ENCODE results near the gene SOX8. TPM values are rescaled to one million over a fixed set of nuclear protein-coding genes. Genes with fewer than 3 reads are reported as not detected.
"Not testable (repeated sequence)": the region's sequence is repeated elsewhere in the genome, so short reads cannot be mapped to it uniquely, and the experiment has no call there.

Gene SOX8
- total RNA-seq, 1 donor from 2014 or later, result 1.4 TPM

- no peak for DNase-seq (ENCODE audit: low spot score)
These were observed 25.8 kb downstream of the SOX8 start for GRCh38 chr16:1007284-1007850.

DNA sequence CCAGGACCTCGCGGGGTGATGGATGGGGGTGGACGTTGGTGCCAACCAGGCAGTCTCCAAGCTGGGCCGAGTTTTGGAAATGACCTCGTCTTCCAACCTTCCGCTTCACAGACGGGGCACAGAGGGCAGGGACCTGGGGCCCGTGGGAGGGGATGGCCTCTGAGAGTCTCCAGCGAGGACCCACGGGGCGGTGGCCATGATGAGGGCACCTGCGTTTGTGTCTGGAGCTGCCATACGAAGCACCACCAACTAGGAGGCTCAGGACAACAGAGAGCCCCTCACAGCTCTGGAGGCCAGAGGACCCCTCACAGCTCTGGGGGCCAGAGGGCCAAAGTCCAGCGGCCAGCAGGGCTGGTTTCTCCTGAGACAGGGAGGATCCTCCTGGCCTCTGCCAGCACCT lies 26.5 kb downstream of the SOX8 start:
- DNase-seq (ENCODE audit: low spot score), result no peak

GRCh38 chr16:1009358-1010150 lies 28.0 kb downstream of the SOX8 start:
- DNase-seq (ENCODE audit: low spot score), result no peak

DNA sequence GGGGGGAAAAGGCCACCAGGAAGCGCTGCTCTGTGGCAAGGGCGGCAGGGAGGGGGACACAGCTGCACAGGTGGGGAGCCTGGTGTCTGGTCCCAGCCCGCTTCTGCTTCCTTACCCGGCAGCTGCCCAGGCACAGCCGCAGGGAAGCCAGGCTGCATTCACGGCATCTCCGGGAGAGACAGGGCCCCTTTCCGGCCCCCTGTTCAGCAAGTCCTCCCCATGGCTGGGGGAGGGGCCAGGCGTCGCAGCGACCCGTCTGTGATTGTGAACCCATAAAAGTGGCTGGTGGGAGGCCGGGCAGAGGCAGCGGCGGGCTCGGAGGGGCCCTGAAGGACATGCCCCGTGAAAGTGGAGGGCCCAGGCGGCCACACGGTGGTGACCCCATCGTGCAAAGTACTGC lies 28.7 kb downstream of the SOX8 start:
- DNase-seq (ENCODE audit: low spot score), result no peak

GRCh38 chr16:1010815-1011214 lies 29.2 kb downstream of the SOX8 start:
- DNase-seq (ENCODE audit: low spot score), result no peak

- no peak for DNase-seq (ENCODE audit: low spot score)
These were observed 29.9 kb downstream of the SOX8 start for GRCh38 chr16:1011316-1012082.

- DNase-seq (ENCODE audit: low spot score), result no peak
These were observed 30.6 kb downstream of the SOX8 start for GRCh38 chr16:1012135-1012534.

- DNase-seq (ENCODE audit: low spot score), result no peak
These were observed 31.4 kb downstream of the SOX8 start for GRCh38 chr16:1012722-1013592.

DNA sequence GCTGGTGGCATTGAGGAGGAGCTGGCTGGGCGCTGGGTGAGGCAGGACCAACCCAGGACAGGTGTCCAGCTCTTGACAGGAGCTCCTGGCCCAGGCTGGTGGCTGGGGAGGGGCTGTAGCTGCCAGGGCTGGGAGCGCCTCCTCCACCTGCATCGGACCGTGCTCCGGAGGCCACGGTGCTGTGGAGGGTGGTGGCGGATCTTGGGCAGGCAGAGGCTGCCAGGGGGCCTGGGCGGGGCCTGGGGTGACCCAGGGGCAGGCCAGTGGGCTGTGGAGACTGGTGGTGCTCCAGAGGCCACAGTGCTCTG lies 32.0 kb downstream of the SOX8 start:
- no peak for DNase-seq (ENCODE audit: low spot score)

GRCh38 chr16:1014221-1014620 lies 32.7 kb downstream of the SOX8 start:
- DNase-seq (ENCODE audit: low spot score), result no peak

DNA sequence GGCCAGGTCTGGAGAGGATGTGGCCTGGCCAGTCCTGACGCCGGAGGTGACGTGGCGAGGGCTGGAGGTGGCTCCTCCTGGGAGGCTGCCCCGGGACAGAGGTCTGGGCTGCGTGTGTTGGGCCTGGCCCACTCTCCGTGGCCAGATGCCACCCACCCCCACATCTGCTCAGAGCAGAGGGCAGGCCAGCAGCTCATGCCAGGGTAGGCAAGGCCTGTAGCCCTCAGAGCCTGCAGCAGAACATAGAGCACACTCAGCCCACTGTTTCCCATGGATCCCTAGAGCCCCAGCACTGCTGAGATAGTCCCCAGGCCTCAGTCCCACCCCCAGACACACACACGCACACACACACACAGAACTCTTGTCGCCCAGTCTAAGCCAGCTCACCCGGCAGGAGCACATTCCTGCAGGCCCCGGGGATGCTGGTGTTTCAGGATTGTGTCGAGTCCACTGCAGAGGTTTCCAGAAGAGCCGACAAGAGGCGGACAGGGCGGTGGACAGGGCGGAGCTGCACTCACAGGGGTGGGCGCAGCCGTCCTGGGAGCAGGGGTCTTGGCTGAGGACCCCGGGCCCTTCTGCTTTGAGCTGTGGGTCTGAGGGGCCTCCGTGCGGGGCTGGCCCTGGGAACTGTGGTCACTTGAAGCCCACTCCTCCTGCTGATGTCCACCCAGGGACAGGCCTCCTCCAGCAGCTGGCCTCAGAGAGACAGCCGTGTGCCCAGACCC lies 33.4 kb downstream of the SOX8 start:
- no peak for DNase-seq (ENCODE audit: low spot score)

GRCh38 chr16:1018447-1019198 lies 37.1 kb downstream of the SOX8 start:
- DNase-seq (ENCODE audit: low spot score), result no peak

- DNase-seq (ENCODE audit: low spot score), result peak; percentile 25
These were observed 37.9 kb downstream of the SOX8 start for GRCh38 chr16:1019231-1020090.

DNA sequence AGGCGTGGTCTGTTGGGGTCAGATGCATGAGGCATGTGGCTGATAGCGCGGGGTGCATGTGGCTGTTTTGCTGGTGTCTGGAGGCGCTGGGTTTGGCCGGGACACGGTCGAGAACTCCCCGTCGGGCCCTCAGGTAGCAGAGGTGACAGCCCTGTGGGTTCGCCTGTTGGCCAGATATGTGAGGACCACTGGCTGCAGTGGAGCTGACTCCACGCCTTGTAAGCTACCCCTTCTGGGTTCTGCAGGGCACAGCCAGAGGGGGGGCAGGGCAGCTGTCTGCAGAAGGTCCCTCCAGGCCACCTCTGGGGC lies 38.5 kb downstream of the SOX8 start:
- no peak for DNase-seq (ENCODE audit: low spot score)

DNA sequence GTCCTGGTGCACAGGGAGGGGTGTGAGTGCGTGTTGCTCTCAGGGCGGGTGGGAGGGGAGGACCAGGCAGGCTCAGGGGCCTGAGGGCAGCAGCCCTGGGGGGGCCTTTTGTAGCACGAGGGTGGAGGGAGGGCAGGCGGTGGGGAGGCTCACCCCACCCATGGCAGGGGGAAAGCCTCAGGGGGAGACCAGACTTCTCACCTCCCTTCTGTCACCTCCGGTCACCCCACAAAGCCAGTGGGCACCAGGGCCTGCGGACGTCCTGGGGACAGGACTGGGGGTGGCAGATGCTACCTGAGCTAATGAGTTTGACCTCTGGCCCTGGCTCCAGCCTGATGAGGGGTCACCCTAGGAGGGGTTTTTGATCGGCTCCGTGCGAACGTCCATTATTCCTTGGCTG lies 39.0 kb downstream of the SOX8 start:
- DNase-seq (ENCODE audit: low spot score), result no peak

GRCh38 chr16:1021553-1022160 lies 40.1 kb downstream of the SOX8 start:
- no peak for DNase-seq (ENCODE audit: low spot score)

- no peak for DNase-seq (ENCODE audit: low spot score)
These were observed 40.9 kb downstream of the SOX8 start for GRCh38 chr16:1022466-1022865.

GRCh38 chr16:1024138-1024537 lies 42.6 kb downstream of the SOX8 start:
- DNase-seq (ENCODE audit: low spot score), result no peak

GRCh38 chr16:1025183-1025809 lies 43.7 kb downstream of the SOX8 start:
- DNase-seq (ENCODE audit: low spot score), result not testable (repeated sequence)
